Left ventricle myocardium inferior (tissue), 1 donor: ENCODE data around the gene DYNLL2. TPM values are rescaled to one million over a fixed set of nuclear protein-coding genes. Genes with fewer than 3 reads are reported as not detected.
A peak's percentile ranks its signal among the peaks of the same experiment; 100 is the strongest.

Experiments used
- DNase-seq: peaks from one replicate; pipeline ENCODE4 v3.0.0-alpha.2; 2020
- H3K27ac ChIP-seq: fragments of 200-600 bp; replicated peaks from 2 replicates; pipeline ENCODE4 v1.8.0; 2021
- H3K27me3 ChIP-seq: fragments of 200-600 bp; 2 replicates; pipeline ENCODE4 v1.8.0; 2021; ENCODE audit warnings: low read depth
- H3K36me3 ChIP-seq: fragments of 200-600 bp; 2 replicates; pipeline ENCODE4 v1.8.0; 2021
- H3K4me1 ChIP-seq: fragments of 200-600 bp; 2 replicates; pipeline ENCODE4 v1.8.0; 2021
- H3K4me3 ChIP-seq: fragments of 200-600 bp; 2 replicates; pipeline ENCODE4 v1.8.0; 2021; ENCODE audit warnings: mild to moderate bottlenecking, moderate library complexity
- H3K9me3 ChIP-seq: fragments of 200-600 bp; replicated peaks from 2 replicates; pipeline ENCODE4 v1.8.0; 2021
- intact Hi-C: fragments of 100-400 bp; cut with micrococcal nuclease; formaldehyde crosslinking; loops from one replicate; pipeline ENCODE4 v1.11.0; 2022
- total RNA-seq: library from RNA; stranded (reverse); fragmentation: NEBNext Ultra II Directional; extraction: Animal tissue kit (Norgen Biotek cat#: 25700); gene quantifications from one replicate; pipeline ENCODE4 v1.2.1, GENCODE V29; 2021
- TF ChIP-seq, protein P1 (sequence below): fragments of 200-600 bp; IDR thresholded peaks from 2 replicates; pipeline ENCODE4 v1.8.0; 2021; ENCODE audit warnings: antibody characterized with exemption, mild to moderate bottlenecking, borderline replicate concordance
- donor health status: DM: no; HTN: yes; CAD: no; lungs with severe emphysema.

The DYNLL2 gene
- total RNA-seq, 1 donor from 2014 or later: 93.5 TPM

DNA sequence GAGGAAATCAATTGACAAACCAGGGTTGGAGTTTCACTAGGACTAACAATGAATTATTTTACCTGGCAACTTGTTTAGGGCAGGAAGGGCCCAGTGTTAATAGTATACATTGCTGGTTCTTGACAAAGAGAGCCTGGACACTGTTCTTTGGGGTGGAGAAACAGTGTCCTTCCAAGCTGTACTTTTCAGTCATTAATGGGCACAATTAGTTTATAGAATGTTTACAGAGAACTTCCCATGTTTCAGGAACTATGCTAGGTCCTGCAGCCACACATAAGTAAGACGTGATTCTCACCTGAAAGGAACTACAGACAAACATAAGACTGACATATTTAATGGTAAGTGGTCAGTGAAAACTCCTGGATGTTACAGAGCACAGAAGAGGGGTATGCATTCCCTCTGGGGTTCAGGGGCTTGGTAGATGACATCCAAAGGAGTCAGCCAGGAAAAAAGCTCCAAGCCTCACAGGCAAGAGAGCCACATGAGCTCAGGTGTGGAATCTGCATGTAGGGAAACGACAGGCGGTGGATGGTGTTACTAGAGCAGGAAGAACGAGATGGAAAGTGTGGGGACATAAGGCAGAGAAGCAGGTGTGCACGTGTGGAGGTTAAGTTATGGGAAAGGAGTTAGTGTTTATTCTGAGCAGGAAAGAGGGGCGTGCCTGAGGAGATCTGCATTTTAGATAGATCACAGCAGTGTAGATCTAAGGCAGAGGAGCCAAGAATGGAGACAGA, 3.8 kb upstream of the DYNLL2 start:
- TF ChIP-seq, protein P1, sequence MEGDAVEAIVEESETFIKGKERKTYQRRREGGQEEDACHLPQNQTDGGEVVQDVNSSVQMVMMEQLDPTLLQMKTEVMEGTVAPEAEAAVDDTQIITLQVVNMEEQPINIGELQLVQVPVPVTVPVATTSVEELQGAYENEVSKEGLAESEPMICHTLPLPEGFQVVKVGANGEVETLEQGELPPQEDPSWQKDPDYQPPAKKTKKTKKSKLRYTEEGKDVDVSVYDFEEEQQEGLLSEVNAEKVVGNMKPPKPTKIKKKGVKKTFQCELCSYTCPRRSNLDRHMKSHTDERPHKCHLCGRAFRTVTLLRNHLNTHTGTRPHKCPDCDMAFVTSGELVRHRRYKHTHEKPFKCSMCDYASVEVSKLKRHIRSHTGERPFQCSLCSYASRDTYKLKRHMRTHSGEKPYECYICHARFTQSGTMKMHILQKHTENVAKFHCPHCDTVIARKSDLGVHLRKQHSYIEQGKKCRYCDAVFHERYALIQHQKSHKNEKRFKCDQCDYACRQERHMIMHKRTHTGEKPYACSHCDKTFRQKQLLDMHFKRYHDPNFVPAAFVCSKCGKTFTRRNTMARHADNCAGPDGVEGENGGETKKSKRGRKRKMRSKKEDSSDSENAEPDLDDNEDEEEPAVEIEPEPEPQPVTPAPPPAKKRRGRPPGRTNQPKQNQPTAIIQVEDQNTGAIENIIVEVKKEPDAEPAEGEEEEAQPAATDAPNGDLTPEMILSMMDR: no peak
- no peak for DNase-seq
- Histone ChIP-seq H3K27me3 (no peaks in the 10 kb centered on the region), H3K27ac (no peak overlapping the region), H3K36me3 (no peaks in the 10 kb centered on the region), H3K4me1 (peaks cover 17% of the 10 kb centered on the region), H3K4me3 (no peak overlapping the region), H3K9me3 (no peaks in the 10 kb centered on the region)
- intact Hi-C loops: no loop called here

DNA sequence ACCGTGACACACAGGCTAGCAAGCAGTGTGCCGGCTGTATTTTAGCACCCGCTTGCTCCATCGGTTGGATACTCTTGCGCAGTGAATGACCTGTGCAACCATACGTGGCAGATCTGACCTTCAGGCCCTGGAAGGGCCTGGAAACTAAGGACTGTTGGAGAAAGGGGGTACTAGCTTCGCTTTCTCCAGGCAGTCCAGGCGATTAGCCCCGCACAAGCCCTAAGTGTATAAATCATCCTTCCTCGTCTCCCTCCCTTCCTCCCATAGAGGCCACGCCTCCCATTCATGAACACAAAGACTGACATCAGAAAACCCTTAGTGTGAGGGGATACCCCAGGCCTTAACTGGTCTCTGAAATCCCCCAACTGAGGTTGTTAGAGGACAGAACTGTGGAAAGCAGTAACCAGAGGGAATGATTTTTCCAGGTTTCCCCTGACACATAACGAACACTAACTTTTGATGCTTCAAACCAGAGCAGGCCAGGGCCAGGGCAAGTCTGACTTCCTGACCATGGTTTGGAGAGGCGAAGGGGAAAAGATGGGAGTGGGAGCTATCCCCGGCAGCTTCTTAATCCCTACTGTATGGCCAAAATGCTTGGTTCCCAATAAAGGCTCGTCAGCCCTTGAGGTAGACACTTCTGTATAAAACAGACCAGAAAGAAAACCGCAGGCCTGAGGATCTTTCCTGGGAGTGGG, 1.4 kb upstream of the DYNLL2 start:
- Histone ChIP-seq H3K9me3 (no peaks in the 10 kb centered on the region), H3K4me3 (no peak overlapping the region), H3K27ac (no peak overlapping the region), H3K27me3 (no peaks in the 10 kb centered on the region), H3K4me1 (peaks cover 40% of the 10 kb centered on the region), H3K36me3 (peaks cover 12% of the 10 kb centered on the region)
- no peak for DNase-seq
- TF ChIP-seq, protein P1: no peak
- intact Hi-C loops: no loop called here

DNA sequence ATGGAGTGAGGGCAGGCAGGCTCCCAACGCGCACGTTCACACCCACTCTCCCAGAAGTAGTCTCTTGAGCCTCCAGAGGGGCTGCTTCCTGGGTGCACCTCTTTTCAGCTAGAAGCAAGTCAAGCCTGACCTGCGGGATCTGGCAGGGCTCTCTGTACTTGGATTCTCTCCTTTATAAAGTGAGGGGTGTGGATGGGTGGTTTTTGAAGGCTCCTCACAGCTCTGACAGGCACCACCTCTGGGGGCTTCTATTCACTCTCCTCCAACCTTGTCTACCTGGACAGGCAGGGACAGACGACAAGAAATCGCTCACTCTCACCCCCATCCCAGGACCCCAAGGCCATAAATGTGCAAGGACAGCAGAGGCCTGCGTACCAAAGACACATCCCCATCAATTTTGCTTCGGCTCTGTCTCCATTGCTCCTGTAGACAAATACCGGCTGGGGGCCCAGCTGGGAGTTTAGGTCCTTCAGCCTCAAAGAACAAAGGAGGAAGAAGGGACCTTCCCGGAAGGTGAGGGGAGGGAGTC, 814 bp upstream of the DYNLL2 start:
- no peak for DNase-seq
- intact Hi-C loops: no loop called here
- Histone ChIP-seq H3K36me3 (peaks cover 18% of the 10 kb centered on the region), H3K9me3 (no peaks in the 10 kb centered on the region), H3K27ac (peak overlapping the region; percentile 99), H3K27me3 (no peaks in the 10 kb centered on the region), H3K4me1 (peaks cover 46% of the 10 kb centered on the region), H3K4me3 (peak overlapping the region; percentile 98)
- TF ChIP-seq, protein P1: no peak

DNA sequence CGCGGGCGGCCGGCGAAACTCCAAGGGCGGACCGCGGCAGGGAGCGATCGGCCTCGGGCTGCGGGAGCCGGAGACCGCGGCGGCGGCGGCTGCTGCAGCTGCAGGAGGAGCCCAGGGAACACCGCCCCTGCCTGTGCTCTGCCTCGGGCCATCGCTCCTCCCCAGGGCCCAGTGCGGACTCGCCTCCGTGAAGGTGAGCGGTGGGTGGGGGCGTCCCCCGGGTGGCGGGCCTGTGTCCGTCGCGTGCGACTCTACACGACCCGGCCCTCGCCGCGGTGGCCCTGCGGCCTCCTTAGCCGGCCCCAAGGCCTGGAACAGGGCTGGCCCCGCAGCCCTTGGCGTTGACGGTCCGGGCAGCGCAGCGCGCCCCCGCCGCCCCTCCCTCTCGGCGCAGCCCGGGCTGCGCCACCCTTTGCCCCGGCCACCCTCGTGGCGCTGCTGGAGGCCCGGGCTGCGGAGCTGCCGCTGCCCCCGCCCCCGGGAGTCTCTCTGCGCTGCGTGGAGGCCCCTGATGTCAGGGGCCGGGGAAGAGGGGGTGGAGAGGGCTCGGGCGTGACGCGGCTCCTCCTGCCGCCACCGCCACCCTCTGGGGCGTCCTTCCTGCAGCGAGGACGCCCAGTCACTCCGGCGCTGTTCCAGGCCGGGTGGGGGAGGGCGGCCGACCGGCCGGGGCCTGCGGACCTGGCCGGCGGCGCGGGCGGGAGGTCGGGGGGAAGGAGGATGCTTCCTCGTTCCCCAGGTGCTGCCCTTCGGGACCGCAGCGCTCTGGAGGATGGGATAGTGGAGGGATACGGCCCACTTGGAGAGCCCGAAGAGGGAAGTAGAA, 485 bp downstream of the DYNLL2 start:
- Histone ChIP-seq H3K36me3 (peaks cover 31% of the 10 kb centered on the region), H3K27ac (peak overlapping the region; percentile 99), H3K4me3 (peak overlapping the region; percentile 98), H3K4me1 (peaks cover 59% of the 10 kb centered on the region), H3K27me3 (no peaks in the 10 kb centered on the region), H3K9me3 (no peaks in the 10 kb centered on the region)
- intact Hi-C loops: no loop called here
- TF ChIP-seq, protein P1: no peak
- peak; percentile 76 for DNase-seq

DNA sequence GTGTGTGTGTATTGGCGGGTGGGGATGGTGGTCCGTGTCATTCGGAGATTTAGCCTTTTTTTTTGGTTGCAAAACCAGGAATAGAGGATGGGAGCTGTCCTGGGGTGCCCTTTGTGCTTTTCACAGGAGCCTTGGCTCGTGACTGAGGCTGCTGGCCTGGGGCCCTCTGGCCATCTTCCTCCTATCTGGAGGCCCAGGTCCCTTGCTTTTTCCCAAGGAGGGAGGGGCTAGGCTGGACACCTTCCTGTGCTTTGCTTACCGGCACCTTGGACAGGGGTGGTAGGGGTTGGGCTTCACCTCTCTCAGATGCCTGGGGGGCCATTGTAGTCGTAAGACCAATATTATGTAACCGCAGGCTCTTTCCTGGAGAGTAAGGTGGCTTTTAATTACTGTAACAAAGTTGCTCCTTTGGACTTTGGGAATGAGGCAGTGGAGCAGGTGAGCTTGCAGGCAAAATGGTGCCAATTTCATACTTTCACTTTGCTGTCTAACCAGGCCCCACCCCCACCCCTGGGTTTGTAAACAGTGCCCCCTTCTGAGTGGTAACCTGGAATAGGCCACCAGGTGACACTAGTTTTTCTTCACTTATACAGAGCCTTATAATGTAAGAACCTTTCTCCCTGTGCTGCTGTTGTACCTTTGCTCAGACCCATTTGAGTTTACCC, 1.2 kb downstream of the DYNLL2 start:
- H3K4me1 ChIP-seq: peaks cover 66% of the 10 kb centered on the region
- DNase-seq: peak; percentile 55
- intact Hi-C loops: no loop called here
- TF ChIP-seq, protein P1: no peak
- peaks cover 39% of the 10 kb centered on the region for H3K36me3 ChIP-seq
- no peaks in the 10 kb centered on the region for H3K27me3 ChIP-seq
- H3K9me3 ChIP-seq: no peaks in the 10 kb centered on the region
- peak overlapping the region; percentile 99 for H3K27ac ChIP-seq
- H3K4me3 ChIP-seq: peak overlapping the region; percentile 98
